Airway epithelial cell (primary cell): ENCODE data around the gene SLC25A12. TPM values are rescaled to one million over a fixed set of nuclear protein-coding genes. Genes with fewer than 3 reads are reported as not detected.

Experiments
- total RNA-seq: library from RNA; depleted of rRNA; stranded (reverse); fragments of >200 nt; gene quantifications from 2 replicates; pipeline ENCODE4 v1.2.3, GENCODE V29; 2015

SLC25A12 gene, protein sequence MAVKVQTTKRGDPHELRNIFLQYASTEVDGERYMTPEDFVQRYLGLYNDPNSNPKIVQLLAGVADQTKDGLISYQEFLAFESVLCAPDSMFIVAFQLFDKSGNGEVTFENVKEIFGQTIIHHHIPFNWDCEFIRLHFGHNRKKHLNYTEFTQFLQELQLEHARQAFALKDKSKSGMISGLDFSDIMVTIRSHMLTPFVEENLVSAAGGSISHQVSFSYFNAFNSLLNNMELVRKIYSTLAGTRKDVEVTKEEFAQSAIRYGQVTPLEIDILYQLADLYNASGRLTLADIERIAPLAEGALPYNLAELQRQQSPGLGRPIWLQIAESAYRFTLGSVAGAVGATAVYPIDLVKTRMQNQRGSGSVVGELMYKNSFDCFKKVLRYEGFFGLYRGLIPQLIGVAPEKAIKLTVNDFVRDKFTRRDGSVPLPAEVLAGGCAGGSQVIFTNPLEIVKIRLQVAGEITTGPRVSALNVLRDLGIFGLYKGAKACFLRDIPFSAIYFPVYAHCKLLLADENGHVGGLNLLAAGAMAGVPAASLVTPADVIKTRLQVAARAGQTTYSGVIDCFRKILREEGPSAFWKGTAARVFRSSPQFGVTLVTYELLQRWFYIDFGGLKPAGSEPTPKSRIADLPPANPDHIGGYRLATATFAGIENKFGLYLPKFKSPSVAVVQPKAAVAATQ
- total RNA-seq: 9.8 and 12.1 TPM in 2 replicates

DNA sequence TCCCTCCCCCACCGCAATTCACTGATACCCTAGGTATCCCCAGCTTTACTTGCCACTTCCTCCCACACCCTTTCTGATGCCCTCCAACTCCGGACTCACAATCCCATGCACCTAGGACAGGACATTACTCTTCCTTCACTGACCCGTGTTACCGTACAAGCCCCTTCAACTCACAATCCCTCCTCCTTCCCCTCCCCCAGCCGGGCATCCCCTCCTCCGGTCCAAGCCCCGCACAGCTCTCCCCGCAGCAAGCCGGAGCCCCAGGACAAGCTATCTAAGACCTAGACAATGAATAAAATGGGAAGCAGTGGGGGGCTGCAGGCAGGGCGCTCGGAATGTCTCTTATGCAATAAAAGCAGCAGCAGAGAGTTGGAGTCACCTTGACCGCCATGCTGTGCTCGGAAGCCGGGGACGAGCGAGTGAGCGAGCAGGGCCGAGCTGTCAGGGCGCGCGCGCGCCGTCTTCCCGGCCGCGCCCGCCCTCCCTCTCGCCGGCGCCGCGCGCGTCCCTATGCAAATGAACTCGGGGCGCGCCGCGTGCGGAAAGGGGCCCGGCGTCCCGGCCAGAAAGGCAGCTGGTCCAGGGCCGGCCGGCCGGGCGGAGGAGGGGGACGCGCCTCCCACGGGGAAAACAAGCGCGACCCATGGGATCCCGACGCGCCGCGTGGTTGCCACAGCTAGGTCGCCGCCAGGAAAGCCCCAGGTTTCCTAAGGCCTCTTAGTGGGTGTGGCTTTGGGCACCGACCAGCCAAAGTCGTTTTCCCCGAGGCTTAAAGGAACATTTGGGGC lies at the start of gene SLC25A12:
Gene SLC25A12 (minus strand): TSS at position 421 of the 788 bp plus-strand sequence. CDS start 30 bp downstream, at position 391.

DNA sequence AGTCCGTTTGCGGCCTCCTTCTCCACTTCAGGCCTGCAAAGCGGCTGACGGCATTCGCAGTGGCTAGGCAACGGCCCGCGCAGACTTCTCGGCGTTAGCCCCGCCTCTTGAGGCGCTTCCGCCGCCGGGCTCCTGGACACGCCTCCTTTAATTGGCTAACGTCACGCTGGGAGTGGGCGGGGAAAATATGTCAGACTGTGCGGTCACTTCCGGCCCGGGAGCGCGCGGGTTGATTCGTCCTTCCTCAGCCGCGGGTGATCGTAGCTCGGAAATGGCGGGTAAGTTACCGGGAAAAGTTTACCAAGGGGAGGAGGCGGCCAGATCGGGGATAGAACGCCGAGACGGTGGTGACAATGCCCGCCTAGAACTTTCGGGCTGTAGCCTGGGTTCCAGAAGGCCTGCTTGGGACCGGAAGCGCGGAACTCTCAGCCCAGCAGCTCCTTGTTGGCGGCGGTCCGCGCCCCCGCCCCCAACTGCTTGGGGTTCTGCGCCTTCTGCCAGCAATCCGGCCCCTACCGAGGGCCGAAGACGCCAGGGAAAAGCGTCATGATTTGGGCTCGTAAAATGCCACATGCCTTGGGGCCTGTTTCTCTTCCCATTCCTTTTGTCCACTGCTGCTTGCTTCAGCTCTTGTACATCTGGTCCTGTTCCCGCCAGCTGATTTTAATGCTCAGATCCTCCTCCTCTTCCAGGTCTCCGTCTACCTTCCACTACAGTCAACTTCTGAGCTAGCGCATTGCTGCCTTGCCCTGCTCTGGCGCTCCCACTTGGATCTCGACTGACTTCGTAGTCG lies 28.4 kb upstream of the SLC25A12 start, which contains the start of gene HAT1:
Gene HAT1 (plus strand): TSS at position 232 of the 793 bp plus-strand sequence. CDS start 40 bp downstream, at position 272.

Other genes with a start within 250 kb of the SLC25A12 start
- gene DYNC1I2, start 206.8 kb downstream of the SLC25A12 start, total RNA-seq: 104 and 105 TPM in 2 replicates
- gene HAT1, start 28.2 kb upstream of the SLC25A12 start, total RNA-seq: 42.5 and 48.2 TPM in 2 replicates
- gene METAP1D, start 105.7 kb upstream of the SLC25A12 start, total RNA-seq: 1.8 and 2.0 TPM in 2 replicates
- not detected in 2 replicates for gene DLX1, start 191.3 kb upstream of the SLC25A12 start, total RNA-seq
- gene DLX2, start 208.7 kb upstream of the SLC25A12 start, total RNA-seq: 0.56 and 0.92 TPM in 2 replicates